Lower leg skin (tissue), 4 donors: ENCODE data around the gene ACOX3. TPM values are rescaled to one million over a fixed set of nuclear protein-coding genes. Genes with fewer than 3 reads are reported as not detected.

ENCODE experiments used
- DNase-seq, 2 donors: peaks; one replicate each; pipeline ENCODE4 v3.0.0-alpha.2; 2019; ENCODE audit warnings: low spot score in 2 of 2
- H3K4me3 ChIP-seq: fragments of 200-600 bp; sonication (generic); 2 replicates; pipeline ENCODE4 v1.5.1; 2017; ENCODE audit warnings: mild to moderate bottlenecking, low read depth; ENCODE audit not compliant: poor library complexity, severe bottlenecking
- POLR2A ChIP-seq, 2 donors: fragments of 450-650 bp; IDR thresholded peaks; one replicate each; pipeline ENCODE4 v1.6.1; 2016 to 2017; ENCODE audit warnings: antibody characterized with exemption in 2 of 2, mild to moderate bottlenecking in 1 of 2, moderate library complexity in 1 of 2
- WGBS, 2 donors: methylation state at CpG; one replicate each; pipeline ENCODE4 v1.1.5; 2018; 5-methylcytosine and 5-hydroxymethylcytosine counted together
- intact Hi-C: fragments of 100-400 bp; cut with DNase I; formaldehyde crosslinking; loops from one replicate; pipeline ENCODE4 v1.15.0; 2023; ENCODE audit warnings: low total_unique reads
- total RNA-seq, 4 donors: library from RNA; depleted of rRNA; stranded (reverse); fragments of >200 nt; gene quantifications; one replicate each; pipeline ENCODE4 v1.1.0, GENCODE V29; 2016
- TF ChIP-seq, protein P1 (sequence below), 3 donors: fragments of 450-650 bp; IDR thresholded peaks; one replicate each; pipeline ENCODE4 v1.5.1; 2016; ENCODE audit warnings: antibody characterized with exemption in 3 of 3, mild to moderate bottlenecking in 3 of 3, moderate library complexity in 2 of 3

Gene ACOX3
- total RNA-seq, 4 donors from 2014 or later = 37.5 to 55.9 (median 41.2) TPM

DNA sequence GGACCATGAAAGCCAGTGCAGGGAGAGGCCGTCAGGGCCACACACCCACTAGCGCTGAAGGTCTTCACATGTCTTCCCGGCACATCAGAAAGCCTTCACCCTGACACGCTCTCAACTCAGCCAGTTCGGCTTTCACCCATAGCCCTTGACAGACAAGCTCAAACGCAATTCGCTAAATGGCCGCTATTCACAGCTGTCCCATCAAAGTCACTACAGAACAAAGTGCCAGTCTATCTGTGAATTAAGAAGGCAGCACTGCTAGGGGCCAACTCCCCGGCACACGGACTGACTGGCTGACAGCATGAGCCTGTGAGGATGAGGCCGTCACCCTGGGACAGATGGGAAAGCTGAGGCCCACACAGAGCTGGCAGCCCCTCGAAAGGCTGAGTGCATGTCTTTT, 45.7 kb downstream of the ACOX3 start:
- TF ChIP-seq POLR2A (IDR thresholded peaks at IDR 0.05) = no peak
- TF ChIP-seq, protein P1, sequence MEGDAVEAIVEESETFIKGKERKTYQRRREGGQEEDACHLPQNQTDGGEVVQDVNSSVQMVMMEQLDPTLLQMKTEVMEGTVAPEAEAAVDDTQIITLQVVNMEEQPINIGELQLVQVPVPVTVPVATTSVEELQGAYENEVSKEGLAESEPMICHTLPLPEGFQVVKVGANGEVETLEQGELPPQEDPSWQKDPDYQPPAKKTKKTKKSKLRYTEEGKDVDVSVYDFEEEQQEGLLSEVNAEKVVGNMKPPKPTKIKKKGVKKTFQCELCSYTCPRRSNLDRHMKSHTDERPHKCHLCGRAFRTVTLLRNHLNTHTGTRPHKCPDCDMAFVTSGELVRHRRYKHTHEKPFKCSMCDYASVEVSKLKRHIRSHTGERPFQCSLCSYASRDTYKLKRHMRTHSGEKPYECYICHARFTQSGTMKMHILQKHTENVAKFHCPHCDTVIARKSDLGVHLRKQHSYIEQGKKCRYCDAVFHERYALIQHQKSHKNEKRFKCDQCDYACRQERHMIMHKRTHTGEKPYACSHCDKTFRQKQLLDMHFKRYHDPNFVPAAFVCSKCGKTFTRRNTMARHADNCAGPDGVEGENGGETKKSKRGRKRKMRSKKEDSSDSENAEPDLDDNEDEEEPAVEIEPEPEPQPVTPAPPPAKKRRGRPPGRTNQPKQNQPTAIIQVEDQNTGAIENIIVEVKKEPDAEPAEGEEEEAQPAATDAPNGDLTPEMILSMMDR (IDR thresholded peaks at IDR 0.05) = no peak
- WGBS, 2 donors = 87 to 95% methylated on average over 12 of the region's 12 CpGs
- no peak for DNase-seq
- intact Hi-C loops = no loop called here
- H3K4me3 ChIP-seq = no peak overlapping the region

DNA sequence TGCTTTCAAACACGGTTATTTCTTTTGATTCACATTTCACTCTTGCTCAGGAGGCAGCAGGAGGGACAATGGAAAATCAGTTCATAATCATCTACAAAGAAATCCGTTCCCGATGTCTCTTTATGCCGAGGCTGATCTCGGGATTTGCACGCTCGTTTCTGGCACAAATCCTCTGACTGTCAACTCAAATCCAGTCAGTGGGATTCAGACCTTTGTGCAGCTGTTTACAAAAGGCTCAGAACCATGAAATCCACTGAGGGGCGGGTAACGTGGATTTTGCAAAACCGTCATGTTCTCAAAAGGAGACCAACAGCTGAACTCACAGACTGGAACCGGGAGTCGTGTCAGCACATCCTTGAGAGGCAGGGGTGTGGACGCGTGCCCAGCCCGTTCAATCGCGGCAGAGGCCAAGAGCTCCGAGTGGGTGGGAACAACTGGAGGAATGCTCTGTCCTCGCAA, 46.4 kb downstream of the ACOX3 start:
- TF ChIP-seq, protein P1 (IDR thresholded peaks at IDR 0.05) = no peak
- TF ChIP-seq POLR2A (IDR thresholded peaks at IDR 0.05) = no peak
- intact Hi-C loops = no loop called here
- H3K4me3 ChIP-seq = no peak overlapping the region
- WGBS, 2 donors = 48 to 60% methylated on average over 19 of the region's 19 CpGs
- peak; percentile 67 to 95 for DNase-seq

DNA sequence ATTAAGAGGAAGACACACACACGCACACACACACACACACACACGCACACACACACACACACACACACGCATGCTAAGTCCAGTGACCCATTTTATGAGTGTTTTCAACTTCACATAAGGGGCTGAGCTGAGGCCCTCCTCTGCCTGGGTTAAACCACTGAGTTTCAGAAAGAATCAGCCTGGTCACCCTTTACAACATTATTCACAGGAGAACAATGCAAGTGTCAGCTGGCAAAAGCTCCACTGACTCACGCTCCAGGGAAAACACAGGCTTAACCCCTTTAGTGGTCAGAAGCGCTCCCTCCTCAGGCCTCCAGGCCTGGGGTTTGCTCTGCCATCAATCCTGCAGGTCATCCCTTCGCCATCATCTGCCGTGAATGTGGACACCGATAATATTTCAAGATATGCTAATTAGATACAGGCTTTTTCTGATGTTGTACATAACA, 46.9 kb downstream of the ACOX3 start:
- intact Hi-C loops = no loop called here
- no peak overlapping the region for H3K4me3 ChIP-seq
- peak in 1 of 2 donors; percentile 77 for DNase-seq
- TF ChIP-seq, protein P1 (IDR thresholded peaks at IDR 0.05) = no peak
- no peak for TF ChIP-seq POLR2A (IDR thresholded peaks at IDR 0.05)
- WGBS, 2 donors = 57 to 60% methylated on average over 8 of the region's 8 CpGs

DNA sequence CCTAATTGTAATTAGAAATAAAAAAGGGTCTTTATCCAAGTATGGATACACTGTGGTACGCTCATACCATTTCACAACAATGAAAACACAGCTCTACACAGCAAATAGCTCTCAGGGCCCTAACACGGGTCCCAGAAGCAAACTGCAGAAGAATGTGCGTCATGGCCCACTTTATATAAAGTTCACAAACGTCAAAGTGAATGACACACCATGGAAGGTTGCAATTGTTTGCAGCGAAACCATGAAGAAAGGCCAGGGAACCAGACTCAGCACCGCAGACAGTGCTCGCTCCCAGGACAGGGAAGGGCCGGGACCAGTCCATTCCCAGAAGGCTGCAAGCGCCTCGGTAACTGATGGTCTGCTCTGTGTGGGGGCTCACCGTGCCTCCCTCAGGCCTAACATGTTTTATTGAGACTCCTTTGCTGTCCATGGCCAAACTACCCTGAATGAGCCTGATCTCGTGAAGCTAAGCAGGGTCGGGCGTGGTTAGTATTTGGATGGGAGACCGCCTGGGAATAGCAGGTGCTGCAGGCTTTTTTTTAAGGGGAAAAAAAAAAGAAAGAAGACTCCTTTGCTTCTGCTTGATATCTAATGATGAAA, 47.8 kb downstream of the ACOX3 start:
- H3K4me3 ChIP-seq = no peak overlapping the region
- DNase-seq = no peak
- intact Hi-C loops = no loop called here
- WGBS, 2 donors = 82 to 86% methylated on average over 15 of the region's 15 CpGs
- TF ChIP-seq POLR2A (IDR thresholded peaks at IDR 0.05) = no peak
- TF ChIP-seq, protein P1 (IDR thresholded peaks at IDR 0.05) = no peak

DNA sequence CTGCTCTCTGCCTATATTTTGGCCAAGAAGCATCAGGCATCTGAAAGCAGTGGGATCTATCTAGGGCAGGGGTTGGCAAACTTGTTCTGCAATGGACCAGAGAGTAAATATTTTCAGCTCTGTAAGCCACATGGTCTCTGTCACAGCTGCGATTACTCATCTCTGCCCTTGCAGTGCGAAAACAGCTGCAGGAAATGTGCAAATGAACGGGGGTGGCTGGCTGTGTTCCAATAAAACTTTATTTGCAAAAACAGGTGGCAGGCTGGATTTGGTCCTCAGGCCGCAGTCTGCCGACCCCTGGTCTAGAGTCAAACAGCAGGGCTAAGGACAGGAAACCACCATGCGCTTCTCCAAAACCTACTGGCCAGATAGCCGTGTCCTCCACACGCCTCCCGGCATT, 48.6 kb downstream of the ACOX3 start:
- DNase-seq = peak in 1 of 2 donors; percentile 61
- 59 to 73% methylated on average over 9 of the region's 9 CpGs for WGBS, 2 donors
- intact Hi-C loops = no loop called here
- no peak overlapping the region for H3K4me3 ChIP-seq
- TF ChIP-seq POLR2A (IDR thresholded peaks at IDR 0.05) = no peak

DNA sequence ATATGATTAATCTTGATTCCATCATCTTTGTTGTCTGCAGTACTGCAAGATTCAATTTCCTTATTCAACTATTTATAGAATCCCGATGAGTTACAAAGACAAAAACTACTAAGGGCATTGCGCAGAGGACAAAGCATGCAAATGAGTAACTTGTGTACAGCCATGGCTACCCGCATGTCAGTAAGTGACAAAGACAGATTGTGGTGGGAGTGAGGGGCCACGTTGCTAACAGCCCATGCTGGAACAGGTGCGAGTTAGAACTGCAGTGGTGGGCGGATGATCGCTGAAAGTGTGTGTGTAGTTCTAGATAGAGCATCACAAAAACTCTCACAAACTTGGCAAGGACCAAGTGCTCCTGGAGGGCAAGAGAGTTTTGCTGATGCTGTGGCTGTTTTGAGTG, 49.5 kb downstream of the ACOX3 start:
- DNase-seq = no peak
- no peak overlapping the region for H3K4me3 ChIP-seq
- 87 to 93% methylated on average over 7 of the region's 7 CpGs for WGBS, 2 donors
- TF ChIP-seq, protein P1 (IDR thresholded peaks at IDR 0.05) = no peak
- no peak for TF ChIP-seq POLR2A (IDR thresholded peaks at IDR 0.05)
- intact Hi-C loops = no loop called here
